Neutrophil (primary cell): Measurements from ENCODE around the gene DLEC1.

Experiments
- H3K27ac ChIP-seq: fragments of 200-600 bp; sonication (generic); 2 replicates; pipeline ENCODE4 v1.5.1; 2016; ENCODE audit warnings: mild to moderate bottlenecking, moderate library complexity
- H3K27me3 ChIP-seq: fragments of 200-600 bp; sonication (generic); 2 replicates; pipeline ENCODE4 v1.6.0; 2016; ENCODE audit warnings: mild to moderate bottlenecking
- H3K36me3 ChIP-seq: fragments of 200-600 bp; sonication (generic); 2 replicates; pipeline ENCODE4 v1.5.1; 2017
- H3K4me1 ChIP-seq, 2 experiments: fragments of 200-600 bp in 1 of 2; sonication (generic) in 1 of 2; 1 replicate in 1 of 2; 2 replicates in 1 of 2; pipeline versions ENCODE4 v1.5.1 to v1.6.1; 2013 to 2016; ENCODE audit warnings: low read depth in 1 of 2, low read length in 1 of 2, mild to moderate bottlenecking in 1 of 2, moderate library complexity in 1 of 2; ENCODE audit not compliant: control insufficient read depth in 1 of 2, insufficient read depth in 1 of 2
- H3K4me3 ChIP-seq, 2 experiments: fragments of 200-600 bp in 1 of 2; sonication (generic) in 1 of 2; 1 replicate in 1 of 2; 2 replicates in 1 of 2; pipeline ENCODE4 v1.5.1; 2013 to 2016; ENCODE audit warnings: low read depth in 1 of 2, low read length in 1 of 2, mild to moderate bottlenecking in 1 of 2, moderate library complexity in 1 of 2
- H3K9me3 ChIP-seq: fragments of 200-600 bp; sonication (generic); 2 replicates; pipeline ENCODE4 v1.5.1; 2016
- TF ChIP-seq, protein P1 (sequence below): fragments of 200-600 bp; sonication (generic); IDR thresholded peaks from 2 replicates; pipeline ENCODE4 v1.5.1; 2016; ENCODE audit warnings: antibody characterized with exemption

Gene DLEC1

DNA sequence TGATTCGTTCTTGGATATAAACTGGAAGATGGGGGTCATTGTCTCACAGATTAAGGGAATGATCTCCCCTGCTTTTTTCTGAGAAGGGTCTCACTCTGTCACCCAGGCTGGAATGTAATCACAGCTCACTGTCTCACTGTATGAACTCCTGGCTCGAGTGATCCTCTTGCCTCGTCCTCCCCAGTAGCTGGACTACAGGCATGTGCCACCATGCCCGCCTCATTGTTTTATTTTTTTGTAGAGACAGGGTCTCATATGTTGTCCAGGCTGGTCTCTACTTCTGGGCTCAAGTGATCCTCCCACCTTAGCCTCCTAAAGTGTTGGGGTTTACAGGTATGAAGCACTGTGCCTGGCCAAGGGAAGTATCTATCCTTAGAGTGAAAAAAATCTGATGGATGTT lies 131.7 kb downstream of the DLEC1 start:
- Histone ChIP-seq H3K27ac (no peak overlapping the region), H3K4me1 (peaks cover 39 to 57% of the 10 kb centered on the region in 2 experiments)
- TF ChIP-seq, protein P1, sequence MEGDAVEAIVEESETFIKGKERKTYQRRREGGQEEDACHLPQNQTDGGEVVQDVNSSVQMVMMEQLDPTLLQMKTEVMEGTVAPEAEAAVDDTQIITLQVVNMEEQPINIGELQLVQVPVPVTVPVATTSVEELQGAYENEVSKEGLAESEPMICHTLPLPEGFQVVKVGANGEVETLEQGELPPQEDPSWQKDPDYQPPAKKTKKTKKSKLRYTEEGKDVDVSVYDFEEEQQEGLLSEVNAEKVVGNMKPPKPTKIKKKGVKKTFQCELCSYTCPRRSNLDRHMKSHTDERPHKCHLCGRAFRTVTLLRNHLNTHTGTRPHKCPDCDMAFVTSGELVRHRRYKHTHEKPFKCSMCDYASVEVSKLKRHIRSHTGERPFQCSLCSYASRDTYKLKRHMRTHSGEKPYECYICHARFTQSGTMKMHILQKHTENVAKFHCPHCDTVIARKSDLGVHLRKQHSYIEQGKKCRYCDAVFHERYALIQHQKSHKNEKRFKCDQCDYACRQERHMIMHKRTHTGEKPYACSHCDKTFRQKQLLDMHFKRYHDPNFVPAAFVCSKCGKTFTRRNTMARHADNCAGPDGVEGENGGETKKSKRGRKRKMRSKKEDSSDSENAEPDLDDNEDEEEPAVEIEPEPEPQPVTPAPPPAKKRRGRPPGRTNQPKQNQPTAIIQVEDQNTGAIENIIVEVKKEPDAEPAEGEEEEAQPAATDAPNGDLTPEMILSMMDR: no peak

DNA sequence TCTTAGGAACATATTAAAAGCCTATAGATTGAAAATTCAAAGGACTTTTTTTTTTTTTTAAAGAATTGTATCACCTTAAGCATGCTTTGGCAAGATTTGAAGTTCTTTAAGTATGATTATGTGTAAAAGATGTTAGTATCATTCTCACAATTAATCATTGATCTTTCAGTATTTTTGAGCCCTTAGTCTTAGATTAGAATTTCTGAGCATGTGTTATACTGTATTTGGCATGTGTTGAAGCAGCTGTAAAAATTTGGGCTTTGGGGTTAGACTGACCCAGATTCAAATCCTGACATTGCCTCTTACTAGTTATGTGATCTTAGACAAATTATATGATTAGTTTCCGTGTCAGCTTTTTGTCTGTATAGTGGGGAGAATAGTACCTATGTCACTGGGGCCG lies 132.6 kb downstream of the DLEC1 start:
- TF ChIP-seq, protein P1: no peak
- Histone ChIP-seq H3K27ac (no peak overlapping the region), H3K9me3 (no peaks in the 10 kb centered on the region), H3K4me3 (no peak overlapping the region), H3K27me3 (no peaks in the 10 kb centered on the region), H3K4me1 (peaks cover 32 to 48% of the 10 kb centered on the region in 2 experiments), H3K36me3 (no peaks in the 10 kb centered on the region)

More for the DNA sequence above, 131.7 kb downstream of the DLEC1 start:
- Histone ChIP-seq H3K27me3 (no peaks in the 10 kb centered on the region), H3K36me3 (no peaks in the 10 kb centered on the region), H3K9me3 (no peaks in the 10 kb centered on the region), H3K4me3 (no peak overlapping the region)
